Stimulated activated CD4-positive, alpha-beta T cell treated with anti-CD3 and anti-CD28 coated beads, Interleukin-15, amount 100 ng/mL, for 24 hours (primary cell): ENCODE data around the gene HELZ2.

Experiments used
- DNase-seq: peaks from one replicate; pipeline ENCODE4 v3.0.0-alpha.2; 2020

Gene HELZ2

DNA sequence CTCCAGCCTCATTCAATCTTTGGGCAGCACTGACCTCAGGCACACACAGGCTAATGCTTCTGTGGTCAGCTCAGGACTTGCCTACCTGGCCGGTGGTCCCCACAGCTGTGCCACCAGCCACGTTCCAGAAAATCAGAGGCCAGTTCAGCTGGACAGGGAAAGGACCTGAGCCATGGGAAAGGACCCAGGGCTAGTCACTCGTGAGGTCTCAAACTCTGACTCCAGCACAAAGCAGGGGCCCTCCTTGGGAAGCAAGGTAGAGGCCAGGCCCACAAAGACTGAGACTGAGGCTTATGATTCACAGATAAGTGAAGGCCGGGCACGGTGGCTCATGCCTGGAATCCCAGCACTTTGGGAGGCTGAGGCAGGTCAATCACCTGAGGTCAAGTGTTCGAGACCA, 22.4 kb upstream of the HELZ2 start:
- no peak for DNase-seq

DNA sequence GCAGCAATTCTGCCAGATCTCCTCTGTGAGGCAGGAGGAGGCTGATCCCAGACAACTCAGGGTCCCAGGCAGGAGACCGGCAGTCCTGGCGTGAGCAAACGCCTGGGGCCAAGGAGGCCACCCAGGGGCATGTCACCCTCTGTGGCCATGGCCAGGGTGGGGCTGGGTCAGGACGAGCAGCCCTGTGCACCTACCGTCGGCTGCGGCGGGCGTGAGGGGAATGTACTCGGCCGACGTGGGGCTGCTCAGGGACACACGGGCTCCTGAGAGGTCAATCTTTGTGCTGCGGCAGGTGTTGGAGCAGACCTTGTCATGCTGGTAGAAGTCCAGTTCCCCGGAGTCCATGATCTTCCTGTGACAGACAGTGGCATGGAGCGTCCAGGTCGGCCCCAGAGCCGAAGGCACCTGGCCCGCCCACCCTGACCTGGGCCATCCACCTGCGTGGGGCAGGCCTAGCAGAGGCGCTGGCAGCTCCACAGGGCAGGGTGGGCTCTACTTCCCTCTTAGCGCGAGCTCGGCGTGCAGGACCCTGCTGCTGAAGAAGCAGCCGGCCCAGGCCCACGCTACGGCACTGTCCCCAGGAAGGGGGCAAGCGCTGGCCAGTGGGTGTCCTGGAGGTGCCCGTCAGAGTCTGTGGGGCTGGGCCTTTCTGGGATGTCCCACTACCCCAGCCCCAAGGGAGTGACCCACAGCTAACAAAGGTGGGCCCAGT, 21.5 kb upstream of the HELZ2 start:
- DNase-seq: no peak

DNA sequence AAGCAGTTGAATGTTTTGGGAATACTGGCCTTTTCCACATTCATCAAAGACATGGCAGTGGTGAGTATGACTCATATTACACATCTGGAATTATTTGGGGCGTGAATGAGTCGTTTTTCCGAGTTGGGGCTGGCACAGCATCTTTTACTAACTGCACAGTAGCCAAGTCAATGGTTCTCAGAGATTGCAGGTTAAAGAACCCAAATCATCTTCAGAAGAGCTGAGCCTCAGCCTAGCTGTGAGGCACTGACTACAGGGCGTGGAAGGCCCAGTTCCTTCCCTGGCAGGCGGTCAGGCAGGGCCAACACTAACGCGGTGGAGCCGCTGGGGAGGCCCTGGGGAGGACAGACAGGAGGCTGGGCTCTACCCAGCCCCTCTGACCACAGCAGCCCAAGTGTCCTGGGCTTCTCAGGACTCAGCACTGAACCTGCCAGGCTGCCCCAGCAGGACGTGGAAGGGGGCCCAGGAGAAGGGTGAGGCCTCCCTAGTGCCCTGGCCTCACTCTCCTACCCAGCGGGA, 20.1 kb upstream of the HELZ2 start:
- no peak for DNase-seq

DNA sequence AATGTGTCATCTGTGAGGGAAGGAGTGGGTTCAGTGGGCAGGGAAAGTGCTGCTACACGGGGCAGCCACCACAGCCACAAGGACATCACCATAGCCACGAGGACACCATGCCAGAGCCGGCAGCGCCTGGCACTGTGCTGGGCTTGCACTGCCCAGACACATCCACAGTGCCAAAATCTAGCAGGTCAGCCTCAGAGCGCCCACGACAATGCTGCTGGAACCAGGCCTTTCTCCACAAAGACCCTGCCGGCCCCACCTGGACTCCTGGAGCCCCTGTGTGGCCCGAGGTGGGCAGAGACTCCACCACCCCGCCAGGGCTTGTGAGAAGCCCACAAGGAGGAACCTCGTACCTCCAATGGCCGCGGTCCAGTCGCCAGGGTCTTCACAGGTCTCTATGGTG, 18.6 kb upstream of the HELZ2 start:
- no peak for DNase-seq

DNA sequence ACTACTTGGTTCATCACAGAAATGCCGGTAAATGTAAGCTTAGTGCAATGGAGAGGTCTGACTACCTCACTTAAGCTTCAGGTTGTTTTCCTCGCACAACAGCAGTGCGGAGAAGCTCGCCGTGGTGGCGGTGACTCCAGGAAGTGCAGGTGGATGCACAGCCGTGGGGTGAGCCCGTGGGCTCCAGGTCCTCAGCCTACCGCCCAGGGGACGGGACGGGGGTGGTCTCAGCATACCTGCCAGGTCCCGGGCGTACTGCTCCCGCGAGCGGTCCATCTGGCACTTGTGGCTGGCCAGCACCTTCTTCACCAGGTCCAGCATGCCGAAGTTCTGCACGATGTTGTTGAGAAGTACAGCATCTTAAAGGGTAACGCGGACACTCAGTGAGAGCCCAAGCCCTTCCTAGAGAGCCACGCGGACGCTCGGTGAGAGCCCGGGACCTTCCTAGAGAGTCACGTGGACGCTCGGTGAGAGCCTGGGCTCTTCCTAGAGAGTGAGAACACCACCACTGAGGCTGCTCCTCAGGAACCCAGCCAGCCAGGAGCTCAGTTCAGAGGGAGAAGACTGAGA, 17.8 kb upstream of the HELZ2 start:
- no peak for DNase-seq

DNA sequence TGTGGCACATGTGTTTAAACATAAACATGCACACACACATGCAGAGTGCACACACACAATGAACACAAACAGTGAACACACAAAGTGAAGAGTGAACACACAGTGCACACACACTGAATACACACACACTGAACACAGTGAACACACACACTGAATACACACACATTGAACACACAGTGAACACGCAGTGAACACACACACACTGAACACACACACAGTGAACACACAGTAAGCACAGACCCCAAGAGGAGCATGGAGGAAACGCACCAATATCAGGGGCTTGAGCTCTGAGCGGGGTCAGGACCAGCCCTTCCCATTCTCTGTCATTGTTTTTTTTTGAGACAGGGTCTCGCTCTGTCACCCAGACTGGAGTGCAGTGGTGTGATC, 17.1 kb upstream of the HELZ2 start:
- DNase-seq: no peak

DNA sequence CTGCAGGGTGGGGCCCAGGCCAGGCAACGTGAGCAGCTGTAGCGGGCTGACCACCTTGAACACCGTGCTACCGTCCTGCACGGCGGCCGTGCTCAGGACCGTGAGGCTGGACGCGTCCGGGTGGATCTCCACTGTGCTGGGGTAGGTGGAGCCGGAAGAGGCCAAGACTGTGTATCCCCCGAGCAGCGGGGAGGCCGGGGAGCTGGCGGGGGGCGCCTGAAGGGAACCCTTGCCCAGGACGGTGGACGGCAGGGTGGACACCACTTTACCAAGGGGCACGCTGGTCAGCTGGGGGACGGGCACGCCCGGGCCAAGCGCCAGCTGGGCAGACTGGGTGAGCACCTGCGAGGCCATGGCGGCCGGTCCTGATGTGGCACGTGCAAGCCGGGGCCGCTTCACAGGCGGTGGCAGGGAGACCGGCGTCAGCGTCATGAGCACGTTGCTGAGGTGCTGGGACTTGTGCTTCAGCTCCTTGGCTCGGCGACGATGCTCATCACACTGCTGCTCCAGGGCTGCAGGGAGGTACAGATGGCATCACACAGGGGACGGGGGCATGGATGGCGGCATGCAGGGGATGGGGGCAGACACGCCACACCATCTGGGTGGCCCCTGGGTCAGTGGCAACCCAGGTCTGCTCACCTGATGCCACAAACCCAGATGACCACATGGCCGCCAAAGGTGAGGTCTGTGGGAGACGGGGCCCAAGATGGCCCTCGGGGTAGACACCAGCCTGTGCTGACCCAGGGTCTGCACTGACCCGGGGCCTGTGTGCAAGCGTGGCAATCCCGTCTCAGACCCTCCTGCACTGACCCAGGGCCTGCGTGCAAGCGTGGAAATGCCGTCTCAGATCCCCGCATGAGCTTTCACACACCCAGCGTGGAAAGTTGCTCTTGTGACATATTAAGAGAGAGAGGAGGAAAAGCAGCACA, 16.4 kb upstream of the HELZ2 start:
- no peak for DNase-seq

DNA sequence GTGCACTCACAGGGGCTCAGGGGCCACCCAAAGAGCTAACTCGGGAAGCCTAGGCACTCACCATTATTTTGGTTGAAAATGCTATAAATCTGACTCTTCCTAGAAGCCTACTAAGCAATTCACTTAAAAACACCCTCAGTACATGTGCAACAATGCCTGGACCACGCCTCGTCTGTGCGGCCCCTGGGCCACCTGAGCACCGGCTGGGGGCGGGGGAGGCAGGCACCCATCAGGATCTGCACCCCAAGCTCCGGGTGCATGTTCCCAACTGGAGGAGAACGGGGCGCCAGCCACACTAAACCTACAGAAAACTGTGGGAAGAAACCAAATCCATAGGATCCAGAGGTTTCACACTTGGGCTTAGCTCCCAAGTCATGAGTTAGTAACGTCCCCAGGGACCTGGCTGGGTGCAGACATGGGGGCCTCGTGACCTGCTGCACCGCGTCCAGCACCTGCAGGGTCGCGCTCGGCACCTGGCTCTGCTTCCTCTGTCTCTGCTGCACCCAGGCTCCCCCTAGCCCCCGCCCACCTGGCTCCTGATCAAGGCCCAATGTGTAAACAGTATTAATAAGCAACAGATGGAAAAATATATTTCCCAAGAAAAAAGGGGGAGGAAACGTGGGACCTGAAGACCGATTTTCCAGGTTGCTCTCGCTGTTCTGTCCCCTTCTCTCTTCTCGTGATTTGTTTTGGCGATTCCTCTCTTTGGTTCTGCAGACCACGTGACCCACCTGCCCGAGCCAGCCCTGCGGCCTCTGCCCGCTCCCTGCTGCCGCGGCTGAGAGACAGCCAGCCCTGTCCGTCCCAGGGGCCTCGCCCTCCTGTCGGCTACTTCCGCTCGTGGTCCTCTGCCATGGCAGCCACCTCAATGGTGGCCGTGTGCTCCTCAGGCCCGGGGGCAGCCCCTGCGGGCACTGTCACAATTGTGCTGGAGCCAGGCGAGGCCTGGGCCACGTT, 15.5 kb upstream of the HELZ2 start:
- no peak for DNase-seq

DNA sequence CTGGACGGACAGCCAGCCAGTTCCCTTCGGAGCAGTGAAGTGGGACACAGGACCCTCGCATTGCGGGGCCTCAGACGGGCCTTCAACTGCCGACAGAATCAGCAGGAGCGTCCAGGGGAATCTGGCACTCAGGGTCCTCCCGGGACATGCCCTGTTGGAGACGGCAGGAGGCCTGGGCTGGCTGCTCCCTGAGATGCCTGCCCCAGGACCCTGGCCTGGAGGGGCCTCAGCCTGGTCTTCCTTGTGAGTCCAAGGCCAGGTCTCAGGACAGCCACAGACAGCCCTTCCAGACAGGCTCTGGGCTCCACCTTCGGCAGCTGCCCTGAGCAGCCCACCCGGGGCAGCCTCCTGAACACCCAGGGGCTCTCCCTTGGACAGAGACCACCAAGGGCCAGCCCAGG, 14.6 kb upstream of the HELZ2 start:
- no peak for DNase-seq

DNA sequence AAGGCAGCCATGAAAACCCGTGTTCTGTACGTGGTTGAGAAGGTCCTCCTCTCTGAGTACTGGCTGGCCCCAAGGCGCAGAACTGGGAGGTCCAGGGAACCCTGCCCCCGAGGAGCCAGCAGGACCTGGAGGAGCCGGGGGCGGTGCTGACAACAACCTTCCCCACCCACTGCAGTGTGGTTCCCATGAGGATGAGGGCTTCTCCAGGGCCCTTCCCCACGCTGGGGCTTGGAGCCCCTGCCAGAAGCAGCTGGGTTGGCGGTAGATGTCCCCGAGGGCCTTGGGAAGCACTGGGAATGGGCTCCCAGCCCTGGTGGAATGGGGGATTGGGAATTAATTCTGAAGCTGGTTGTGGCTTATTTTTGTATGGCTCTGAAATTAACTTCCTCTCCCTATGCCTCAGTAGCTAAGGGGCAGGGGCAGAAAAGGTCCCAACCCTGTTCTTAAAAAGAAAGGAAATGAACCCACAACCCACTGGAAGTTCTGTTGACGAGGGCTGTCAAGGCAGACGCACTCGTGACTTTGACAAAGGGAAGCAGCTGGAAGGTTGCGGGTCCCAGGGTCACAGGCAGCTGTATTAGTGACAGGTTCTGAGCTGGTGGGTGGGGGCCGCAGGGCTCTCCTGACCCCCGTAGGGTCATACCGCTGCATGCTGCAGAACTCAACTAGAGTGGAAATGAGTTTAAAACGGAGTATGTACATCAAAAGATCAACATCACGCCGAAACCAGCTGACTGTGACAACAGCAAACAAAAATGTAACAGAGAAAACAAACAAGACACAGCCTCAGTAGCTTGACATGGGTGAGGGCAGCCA, 13.9 kb upstream of the HELZ2 start:
- no peak for DNase-seq

DNA sequence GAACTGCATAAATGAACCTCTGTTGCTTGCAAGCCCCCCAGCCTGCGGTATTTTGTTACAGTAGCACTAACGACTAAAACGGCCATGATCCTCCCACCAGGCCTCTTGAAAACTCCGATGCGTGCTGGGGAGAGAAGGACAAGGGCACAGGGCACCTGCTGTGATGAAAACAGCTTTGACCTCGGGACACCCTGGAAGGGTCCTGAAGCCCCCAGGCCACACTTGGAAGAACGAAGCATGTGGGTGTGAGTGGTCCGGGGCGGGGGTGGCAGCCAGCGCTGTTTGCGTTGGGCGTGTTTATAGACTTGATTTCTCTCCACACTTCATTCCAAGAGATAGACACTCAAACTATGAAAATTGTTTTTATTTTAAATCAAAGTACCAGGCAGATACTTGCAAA, 13.2 kb upstream of the HELZ2 start:
- DNase-seq: no peak

DNA sequence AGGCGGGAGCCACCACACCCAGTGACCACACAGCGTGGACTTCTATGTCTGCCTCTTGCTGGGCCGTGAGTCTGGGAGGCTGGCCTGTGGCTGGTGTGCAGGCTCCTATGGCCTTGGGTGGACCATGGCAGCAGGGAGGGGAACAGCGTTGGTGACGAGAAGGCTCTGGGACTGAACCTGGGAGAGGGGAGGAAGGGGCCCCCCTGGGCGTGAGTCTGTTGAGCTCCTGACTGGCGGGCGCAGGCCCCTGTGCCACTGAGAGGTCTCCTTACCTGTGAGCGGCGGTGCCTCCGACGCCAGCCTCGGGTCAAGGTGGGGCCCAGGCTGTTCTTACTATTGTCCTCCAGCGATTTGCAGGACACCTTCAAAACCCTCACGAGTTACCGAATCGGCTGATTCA, 12.8 kb upstream of the HELZ2 start:
- no peak for DNase-seq

DNA sequence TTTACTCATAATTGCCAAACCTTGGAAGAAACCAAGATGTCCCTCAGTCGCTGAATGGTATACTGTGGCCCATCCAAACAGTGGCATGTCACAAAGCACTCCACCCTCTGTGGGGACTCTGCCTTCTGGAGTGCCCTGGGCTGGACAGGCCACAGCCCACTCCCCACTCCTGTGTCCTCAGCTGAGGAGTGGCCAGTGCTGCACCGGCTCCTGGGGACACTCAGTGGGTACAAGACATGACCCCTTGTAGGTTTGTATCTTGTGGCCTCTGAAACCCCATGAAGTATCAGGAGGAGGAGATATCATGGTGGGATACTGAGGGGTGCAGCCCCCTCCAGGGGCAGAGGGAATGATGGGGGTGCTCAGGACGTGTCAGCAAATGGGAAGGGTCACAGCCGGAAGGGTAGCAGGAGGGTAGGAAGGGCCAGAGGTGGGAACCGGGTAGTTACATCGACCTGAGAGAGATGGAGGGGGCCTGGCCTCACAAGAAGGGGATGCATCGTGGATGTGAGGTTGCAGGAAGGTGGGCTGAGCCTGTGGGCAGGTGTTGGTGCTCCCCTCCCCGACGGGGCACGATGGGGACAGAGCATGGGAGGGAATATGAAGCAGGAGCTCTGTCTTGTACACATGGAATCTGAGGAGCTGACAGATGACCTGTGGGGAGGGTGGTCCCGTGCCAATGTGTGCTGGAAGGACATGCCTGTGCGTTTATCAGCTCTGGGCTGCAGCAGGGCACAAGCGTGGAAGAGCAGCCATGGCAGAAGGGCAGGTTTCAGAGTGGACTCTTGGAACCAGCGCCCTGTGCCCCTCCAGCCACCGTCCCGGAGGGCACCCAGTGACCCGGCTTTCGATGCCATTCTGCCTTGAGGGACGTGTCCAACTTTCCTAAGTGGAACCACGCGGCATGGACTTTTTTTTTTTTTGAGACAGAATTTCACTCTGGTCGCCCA, 11.9 kb upstream of the HELZ2 start:
- DNase-seq: no peak

DNA sequence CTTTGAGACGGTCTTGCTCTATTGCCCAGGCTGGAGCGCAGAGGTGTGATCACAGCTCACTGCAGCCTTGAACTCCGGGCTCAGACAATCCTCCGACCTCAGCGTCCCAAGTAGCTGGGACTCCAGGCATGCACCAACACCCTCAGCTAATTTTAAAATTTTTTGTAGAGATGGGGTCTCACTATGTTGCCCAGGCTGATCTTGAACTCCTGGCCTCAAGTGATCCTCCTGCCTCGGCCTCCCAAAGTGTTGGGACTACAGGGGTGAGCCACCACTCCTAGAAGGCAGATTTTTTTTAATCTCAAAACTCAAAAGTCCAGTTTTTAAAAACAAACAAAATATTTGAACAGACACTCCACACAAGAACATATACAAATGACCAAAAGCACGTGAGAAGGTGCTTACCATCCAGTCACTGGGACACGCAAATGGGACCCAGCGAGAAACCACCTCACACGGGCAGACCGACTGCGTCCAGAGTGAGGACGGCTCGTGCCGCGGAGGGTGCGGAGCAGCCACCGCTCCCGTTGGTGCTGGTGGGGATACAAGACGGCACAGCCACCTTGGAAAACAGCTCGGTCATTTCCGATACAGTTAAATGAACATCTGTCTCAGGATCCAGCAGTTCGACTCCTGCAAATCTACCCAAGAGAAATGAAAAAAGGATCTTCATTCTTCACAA, 8.5 kb upstream of the HELZ2 start:
- no peak for DNase-seq

DNA sequence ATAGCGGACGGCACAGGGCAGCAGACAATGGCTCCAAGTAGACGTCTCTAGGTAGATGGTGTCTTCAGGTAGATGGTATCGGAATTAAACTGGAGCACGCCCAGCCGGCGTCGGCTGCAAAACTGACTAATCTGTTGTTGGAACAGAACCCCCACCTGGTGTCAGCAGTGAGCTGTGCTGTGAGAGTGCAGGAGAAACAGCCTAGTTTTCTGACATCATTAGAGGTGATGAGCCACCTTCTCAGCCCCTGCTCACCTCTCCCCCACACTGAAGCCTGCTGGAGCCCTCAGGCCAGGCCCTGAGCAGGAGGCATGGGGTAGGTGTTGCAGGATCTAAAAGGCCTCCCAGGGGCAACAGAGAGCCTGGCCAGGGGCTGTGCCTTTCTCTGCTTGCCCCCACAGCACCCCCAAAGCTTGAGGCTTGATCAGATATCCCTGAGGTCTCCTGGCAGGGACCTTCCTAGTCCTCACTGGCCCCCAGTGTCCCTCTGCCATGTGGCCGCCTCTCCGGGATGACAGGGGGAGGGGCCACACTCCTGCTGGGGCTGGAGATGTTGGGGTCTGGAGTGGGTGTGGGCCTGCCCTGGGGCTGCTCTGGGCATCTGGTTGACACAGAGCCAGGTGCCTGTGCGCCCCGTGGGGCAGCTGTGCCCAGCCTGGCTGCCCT, 6.9 kb upstream of the HELZ2 start:
- DNase-seq: peak; percentile 75

DNA sequence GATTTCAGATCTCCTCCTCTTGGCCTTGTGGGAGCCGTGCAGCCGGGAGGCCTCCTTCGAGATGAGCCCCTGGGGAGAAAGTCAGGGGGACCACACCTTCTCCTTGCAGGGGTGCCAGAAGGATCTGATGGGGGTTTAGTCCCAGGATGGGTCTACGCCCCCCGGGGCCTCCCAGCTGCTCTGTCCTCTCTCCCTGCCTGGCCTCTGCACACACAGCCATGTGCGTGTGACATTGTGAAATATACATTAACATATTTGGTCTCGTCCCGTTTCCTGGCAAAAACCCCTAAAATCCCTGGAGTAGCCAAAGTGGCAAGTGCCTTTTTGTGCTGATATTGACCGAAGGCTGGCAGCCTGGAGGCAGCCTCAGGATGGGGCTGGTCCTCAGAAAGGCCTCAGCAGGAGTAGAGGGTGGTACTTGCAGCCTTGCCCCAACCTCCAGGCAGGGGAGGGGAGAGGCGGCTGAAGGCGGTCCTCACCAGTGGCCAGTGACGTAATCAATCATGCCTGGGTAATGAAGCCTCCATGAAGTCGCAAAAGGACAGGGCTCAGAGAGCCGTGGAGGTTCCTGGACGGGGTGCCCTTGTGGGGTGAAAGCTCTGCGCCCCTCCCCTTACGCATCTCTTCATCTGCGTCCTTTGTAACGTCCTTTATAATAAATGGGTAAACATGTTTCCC, 5.1 kb upstream of the HELZ2 start:
- DNase-seq: no peak

DNA sequence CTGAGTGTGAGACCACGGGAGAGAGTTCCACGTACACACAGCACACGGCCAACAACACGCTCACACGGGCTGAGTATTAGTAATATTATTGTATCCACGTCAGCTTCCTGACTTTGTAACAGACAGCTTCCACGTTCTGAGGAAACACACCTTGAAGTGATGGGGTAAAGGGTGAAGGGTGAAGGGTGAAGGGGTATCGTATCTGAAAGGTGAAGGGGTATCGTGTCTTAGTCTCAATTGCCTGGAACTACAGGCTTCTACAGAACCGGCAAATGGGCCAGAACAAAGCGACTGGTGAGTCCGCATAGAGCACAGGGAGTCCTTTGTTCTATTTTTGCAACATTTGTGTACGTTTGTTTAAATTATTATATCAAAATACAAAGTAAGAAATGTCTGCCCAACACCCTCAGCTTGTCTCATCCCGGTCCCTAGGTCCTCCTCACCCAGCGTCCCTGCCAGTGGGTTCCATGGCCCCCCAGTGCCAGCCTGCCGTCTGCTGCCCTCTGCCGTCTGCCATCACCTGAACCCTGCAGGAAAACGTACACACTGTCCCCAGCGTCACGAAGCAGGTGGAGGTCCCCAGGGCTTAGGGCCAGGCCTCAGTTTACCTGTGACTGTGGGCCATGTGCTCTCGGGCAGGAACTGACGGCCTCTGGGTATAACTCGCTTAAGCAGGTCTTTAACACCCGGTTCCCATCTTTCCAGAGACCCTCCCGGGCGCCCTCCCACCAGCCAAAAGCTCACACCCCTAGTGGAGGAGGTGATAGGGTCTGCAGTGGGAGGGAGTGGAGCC, 4.4 kb upstream of the HELZ2 start:
- no peak for DNase-seq
